ENCODE measurements around the gene ENHO.

The ENHO gene

DNA sequence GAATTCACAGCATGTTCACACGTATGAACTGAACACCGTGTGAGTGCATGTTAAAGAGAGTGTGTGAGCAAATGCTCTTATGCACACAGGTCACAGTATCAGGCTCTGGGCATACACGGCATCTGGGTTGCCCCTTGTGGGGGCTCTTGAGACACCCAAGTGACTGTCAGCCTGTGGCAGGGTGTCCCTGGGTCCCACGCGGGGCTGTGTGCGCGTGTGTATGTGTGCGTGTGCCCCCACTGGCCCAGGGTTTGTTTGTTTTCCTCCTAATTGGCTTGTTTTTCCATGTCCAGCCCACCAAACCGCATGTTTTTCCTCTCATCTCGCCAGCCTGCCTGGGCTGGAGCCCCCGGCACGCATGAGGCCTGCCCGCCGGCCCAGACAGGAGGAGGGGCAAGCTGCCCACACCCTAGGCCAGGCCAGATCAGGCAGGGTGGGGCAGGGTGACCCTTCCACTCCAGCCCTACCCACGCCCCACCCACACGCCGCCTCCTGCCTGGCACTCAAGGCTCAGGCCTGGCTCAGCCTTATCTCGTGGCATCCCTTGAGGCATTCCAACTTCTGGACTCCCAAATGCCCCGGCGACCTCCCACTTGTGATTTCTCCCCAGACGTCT lies 37.9 kb upstream of the ENHO start:
- ATAC-seq (replicated peaks; ENCODE audit: extremely low read depth, poor library complexity, severe bottlenecking) = no peak

DNA sequence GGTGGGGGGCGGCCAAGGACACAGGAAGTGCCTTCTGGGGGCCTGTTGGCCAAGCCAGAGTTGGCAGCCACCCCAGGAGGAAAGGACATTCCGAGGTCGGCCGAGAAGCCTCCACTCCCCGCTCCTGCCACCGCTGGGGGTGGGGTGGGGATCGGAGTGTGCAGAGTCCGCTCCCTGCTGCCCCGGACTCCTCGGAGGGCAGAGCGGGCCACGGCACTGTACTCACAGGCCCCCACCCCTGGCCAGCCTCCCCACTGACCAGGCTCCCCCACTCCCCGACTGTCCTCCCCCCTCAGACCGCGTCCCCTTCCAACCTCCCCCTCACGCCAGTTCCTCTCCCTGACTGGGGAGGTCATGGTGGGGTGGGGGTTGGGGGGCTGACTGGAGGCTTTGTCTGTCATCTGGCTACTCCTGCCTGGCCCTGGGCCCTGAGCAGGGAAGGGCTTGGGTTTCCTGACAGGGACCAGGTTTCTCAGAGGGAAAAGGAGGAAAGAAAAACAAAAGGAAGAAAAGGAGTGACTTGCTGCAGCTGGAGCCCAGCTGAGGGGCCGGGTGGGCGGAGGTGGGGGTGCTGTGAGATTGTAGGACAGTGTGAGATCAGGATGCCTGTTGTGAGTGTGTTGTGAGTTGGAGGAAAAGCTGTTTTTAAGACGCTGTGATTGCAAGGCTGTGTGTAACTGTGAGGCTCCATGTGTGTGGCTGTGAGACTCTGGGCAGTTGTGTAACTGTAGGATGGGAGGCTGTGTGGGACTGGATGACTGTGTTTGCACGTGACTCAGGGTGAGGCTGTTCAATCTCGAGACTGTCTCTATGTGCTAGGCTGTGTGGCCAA lies 37.0 kb upstream of the ENHO start:
- ATAC-seq (replicated peaks; ENCODE audit: extremely low read depth, poor library complexity, severe bottlenecking) (no peak), DNase-seq (ENCODE audit: low spot score in 2 of 2) (no peak)
- Mint-ChIP-seq H3K27ac (ENCODE audit: low read depth) (no peak overlapping the region), H3K36me3 (ENCODE audit: insufficient read depth) (no peaks in the 10 kb centered on the region), H3K27me3 (peaks cover 69% of the 10 kb centered on the region), H3K4me3 (no peak overlapping the region), H3K4me1 (no peaks in the 10 kb centered on the region), H3K9me3 (no peaks in the 10 kb centered on the region)

More for the DNA sequence above, 37.9 kb upstream of the ENHO start:
- no peak overlapping the region for H3K4me3 Mint-ChIP-seq
- no peaks in the 10 kb centered on the region for H3K9me3 Mint-ChIP-seq
- no peaks in the 10 kb centered on the region for H3K36me3 Mint-ChIP-seq (ENCODE audit: insufficient read depth)
- no peaks in the 10 kb centered on the region for H3K4me1 Mint-ChIP-seq
- H3K27me3 Mint-ChIP-seq = peaks cover 73% of the 10 kb centered on the region
- no peak for DNase-seq (ENCODE audit: low spot score in 2 of 2)
- H3K27ac Mint-ChIP-seq (ENCODE audit: low read depth) = no peak overlapping the region

DNA sequence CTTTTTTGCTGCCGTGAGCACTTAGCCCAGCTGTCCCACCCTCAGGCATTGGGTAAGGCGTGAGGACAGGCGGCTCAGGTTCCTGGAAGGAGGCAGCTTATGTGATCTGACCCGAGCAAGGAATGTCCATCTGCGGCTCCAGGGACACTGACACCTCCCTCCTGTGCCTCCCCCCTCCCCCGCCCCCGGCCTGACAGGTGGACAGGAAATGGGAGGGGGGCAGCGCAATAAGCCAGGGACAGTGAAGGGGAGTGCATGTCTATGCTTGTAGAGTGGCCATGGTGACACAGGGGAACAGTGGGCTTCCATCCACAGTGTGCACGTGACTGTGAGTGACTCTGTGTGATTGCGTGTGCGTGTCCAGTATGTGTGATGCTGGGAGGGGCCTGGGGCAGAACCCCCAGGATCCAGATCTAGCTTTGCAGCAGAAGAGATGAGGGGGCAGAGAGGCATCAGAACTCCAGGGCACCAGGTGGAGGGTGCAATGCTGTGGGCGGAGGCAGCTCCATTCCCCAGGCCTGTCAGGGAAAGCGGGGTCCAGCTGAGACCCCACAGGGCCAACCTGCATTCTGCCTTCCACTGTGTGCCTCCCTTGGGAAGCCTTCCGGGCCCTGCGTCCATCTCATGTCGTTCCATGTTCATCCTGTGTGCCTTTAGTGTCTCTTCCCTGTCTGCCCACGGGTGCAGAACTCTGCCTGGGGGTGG lies 36.3 kb upstream of the ENHO start:
- no peak for ATAC-seq (replicated peaks; ENCODE audit: extremely low read depth, poor library complexity, severe bottlenecking)
- DNase-seq (ENCODE audit: low spot score in 2 of 2) = no peak
- Mint-ChIP-seq H3K27me3 (peaks cover 69% of the 10 kb centered on the region), H3K27ac (ENCODE audit: low read depth) (no peak overlapping the region), H3K9me3 (no peaks in the 10 kb centered on the region), H3K4me3 (no peak overlapping the region), H3K36me3 (ENCODE audit: insufficient read depth) (no peaks in the 10 kb centered on the region), H3K4me1 (no peaks in the 10 kb centered on the region)

DNA sequence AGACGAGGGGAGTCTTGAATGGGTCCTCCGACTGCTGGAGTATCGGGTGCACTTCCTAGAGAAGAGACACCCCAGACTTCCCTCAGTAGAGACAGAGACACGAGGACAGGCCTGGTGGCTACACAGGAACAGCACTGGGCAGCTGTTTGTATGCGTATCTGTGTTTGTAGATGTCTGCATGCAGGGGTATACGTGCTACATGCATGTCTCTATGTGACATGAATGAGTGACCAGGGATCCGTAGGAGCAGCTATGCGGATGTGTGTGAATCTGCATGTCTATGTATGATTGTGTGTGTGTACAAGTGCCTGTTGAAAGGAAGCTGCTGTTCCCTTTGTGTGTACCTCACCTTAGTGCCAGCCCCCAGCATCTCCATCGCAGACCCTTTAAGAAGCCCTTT lies 35.6 kb upstream of the ENHO start:
- H3K36me3 Mint-ChIP-seq (ENCODE audit: insufficient read depth) = no peaks in the 10 kb centered on the region
- H3K4me1 Mint-ChIP-seq = no peaks in the 10 kb centered on the region
- H3K4me3 Mint-ChIP-seq = no peak overlapping the region
- no peaks in the 10 kb centered on the region for H3K9me3 Mint-ChIP-seq
- peaks cover 63% of the 10 kb centered on the region for H3K27me3 Mint-ChIP-seq
- DNase-seq (ENCODE audit: low spot score in 2 of 2) = no peak
- no peak for ATAC-seq (replicated peaks; ENCODE audit: extremely low read depth, poor library complexity, severe bottlenecking)
- H3K27ac Mint-ChIP-seq (ENCODE audit: low read depth) = no peak overlapping the region

DNA sequence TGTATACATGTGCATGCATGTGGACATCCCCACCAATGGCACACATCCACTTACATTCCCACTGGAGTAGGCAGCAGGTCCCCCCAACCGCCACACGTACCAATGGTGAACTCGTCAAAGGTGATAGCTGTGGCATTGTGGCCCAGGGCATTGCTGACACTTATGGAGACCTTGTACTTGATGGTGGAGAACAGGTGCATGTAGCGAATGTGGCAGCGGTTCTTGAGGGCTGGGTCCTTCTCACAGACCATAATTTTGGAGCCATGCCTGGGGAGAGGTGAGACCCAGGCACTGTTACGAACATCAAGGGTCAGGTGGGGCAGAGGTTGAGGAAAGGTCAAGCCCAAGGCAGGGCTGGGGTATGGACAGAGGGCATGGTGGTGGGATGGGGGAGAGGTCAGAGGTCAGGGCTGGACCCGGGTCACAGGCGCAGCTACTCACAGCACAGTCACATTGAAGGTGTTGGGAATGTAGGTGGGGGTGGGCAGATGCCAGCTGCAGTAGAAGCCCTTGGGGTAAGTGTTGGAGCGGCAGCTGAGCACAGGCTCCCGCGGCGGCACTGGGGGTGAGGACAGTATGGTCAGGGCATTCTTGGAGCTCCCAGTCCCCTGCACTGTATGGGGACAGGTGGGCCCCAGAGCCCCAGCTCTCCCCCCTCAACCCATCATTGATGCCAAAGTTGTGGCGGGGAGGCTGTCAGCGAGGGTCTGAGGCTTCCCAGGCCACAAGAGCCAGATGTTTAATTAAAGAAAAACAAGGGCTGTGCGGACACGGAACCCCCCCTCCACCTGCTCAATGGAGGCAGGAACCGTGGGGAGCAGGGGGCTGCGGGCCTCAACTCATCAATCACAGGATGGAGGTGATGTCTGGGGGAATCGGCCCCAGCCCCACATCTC lies 34.9 kb upstream of the ENHO start:
- Mint-ChIP-seq H3K9me3 (no peaks in the 10 kb centered on the region), H3K27me3 (peaks cover 57% of the 10 kb centered on the region), H3K4me3 (no peak overlapping the region), H3K36me3 (ENCODE audit: insufficient read depth) (no peaks in the 10 kb centered on the region), H3K4me1 (no peaks in the 10 kb centered on the region), H3K27ac (ENCODE audit: low read depth) (no peak overlapping the region)
- DNase-seq (ENCODE audit: low spot score in 2 of 2) (no peak), ATAC-seq (replicated peaks; ENCODE audit: extremely low read depth, poor library complexity, severe bottlenecking) (no peak)

DNA sequence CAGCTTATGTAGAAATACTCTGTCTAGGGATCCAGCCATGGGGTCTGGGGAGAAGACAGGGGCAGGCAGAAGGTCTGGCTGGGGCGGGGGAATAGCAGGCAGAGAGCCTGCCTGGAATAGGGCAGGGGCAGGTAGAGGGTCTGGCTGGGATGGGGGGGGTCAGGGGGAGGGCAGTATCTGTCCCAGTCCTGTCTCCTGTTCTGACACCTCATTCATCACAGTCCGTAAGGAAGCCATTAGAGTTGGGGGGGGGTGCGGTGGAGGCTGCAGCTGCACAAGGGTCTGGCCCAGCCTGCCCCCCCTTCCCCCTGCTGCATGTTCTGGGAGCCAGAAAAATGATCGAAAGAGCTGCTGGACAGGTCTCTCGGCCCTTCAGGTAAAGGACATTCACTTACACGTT lies 34.2 kb upstream of the ENHO start:
- ATAC-seq (replicated peaks; ENCODE audit: extremely low read depth, poor library complexity, severe bottlenecking) (no peak), DNase-seq (ENCODE audit: low spot score in 2 of 2) (no peak)
- Mint-ChIP-seq H3K36me3 (ENCODE audit: insufficient read depth) (no peaks in the 10 kb centered on the region), H3K27me3 (peaks cover 59% of the 10 kb centered on the region), H3K27ac (ENCODE audit: low read depth) (no peak overlapping the region), H3K4me3 (no peak overlapping the region), H3K4me1 (no peaks in the 10 kb centered on the region), H3K9me3 (no peaks in the 10 kb centered on the region)

DNA sequence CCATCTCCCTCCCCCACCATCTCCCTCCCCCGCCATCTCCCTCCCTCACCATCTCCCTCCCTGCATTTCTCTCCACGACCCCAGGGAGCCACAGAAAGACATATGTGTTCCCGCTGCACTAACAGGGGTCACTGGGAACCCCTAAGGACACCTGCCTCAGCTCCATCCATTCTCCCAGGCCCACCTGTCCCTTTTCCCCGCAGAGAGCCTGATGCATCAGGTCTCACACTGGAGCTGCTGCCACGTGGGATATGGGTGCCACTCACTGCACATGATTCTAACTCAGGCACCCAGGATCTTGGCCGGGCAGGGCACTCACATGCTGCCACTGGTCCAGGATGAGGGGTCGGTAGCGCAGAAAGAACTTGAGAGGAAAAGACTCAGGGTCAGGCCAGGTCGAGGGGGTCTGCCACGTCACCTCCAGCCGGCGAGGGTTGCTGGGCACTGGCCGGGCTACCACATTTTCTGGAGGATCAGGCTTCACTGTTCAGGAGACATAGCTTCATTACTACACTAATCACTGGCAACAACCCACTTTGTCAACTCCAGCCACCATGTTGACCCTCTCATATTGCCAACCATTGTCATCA lies 33.2 kb upstream of the ENHO start:
- DNase-seq (ENCODE audit: low spot score in 2 of 2) (no peak), ATAC-seq (replicated peaks; ENCODE audit: extremely low read depth, poor library complexity, severe bottlenecking) (no peak)
- H3K9me3 Mint-ChIP-seq = no peaks in the 10 kb centered on the region
- no peak overlapping the region for H3K4me3 Mint-ChIP-seq
- no peak overlapping the region for H3K27ac Mint-ChIP-seq (ENCODE audit: low read depth)
- peaks cover 59% of the 10 kb centered on the region for H3K27me3 Mint-ChIP-seq
- H3K4me1 Mint-ChIP-seq = no peaks in the 10 kb centered on the region
- H3K36me3 Mint-ChIP-seq (ENCODE audit: insufficient read depth) = no peaks in the 10 kb centered on the region

DNA sequence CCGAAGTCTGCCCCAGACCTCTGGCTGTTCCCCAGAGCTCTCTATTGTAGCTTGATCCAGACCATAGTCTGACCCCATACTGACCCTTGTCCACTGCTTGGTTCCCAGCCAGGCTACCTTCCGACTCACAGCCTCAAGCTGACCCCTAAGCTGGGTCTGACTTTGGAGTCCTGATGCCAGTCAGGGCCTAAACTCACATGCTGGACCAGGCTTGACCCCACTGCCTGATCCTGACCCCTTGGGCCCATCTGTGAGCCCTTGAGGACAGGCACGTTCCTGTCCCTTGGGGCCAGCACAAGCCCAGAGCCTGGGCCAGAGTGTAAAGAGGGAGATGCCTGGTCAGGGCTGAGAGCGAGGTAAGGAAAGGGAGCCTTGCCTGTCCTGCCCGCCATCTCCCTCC lies 32.7 kb upstream of the ENHO start:
- H3K4me3 Mint-ChIP-seq = no peak overlapping the region
- ATAC-seq (replicated peaks; ENCODE audit: extremely low read depth, poor library complexity, severe bottlenecking) (no peak), DNase-seq (ENCODE audit: low spot score in 2 of 2) (no peak)
- H3K36me3 Mint-ChIP-seq (ENCODE audit: insufficient read depth) = no peaks in the 10 kb centered on the region
- peaks cover 58% of the 10 kb centered on the region for H3K27me3 Mint-ChIP-seq
- no peak overlapping the region for H3K27ac Mint-ChIP-seq (ENCODE audit: low read depth)
- H3K9me3 Mint-ChIP-seq = no peaks in the 10 kb centered on the region
- no peaks in the 10 kb centered on the region for H3K4me1 Mint-ChIP-seq

DNA sequence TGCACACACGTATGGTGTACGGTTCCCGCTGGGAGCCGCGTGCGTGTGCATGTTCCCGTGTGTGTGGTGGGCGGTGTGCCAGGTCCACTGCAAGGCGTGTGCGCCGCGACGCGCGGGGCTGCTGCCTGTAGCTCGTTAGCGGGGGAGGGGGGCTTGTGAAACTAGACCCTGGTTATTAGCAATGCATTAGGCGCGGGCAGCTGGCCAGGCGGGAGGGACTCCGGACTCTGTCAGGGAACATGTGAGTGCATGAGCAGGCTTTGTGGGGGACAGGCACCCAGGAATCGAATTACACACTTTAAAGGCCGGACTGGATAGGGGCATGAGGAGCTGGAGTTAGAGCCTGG lies 32.2 kb upstream of the ENHO start:
- Mint-ChIP-seq H3K9me3 (no peaks in the 10 kb centered on the region), H3K36me3 (ENCODE audit: insufficient read depth) (no peaks in the 10 kb centered on the region), H3K4me3 (no peak overlapping the region), H3K4me1 (no peaks in the 10 kb centered on the region), H3K27me3 (peaks cover 52% of the 10 kb centered on the region), H3K27ac (ENCODE audit: low read depth) (peak overlapping the region; percentile 3)
- ATAC-seq (replicated peaks; ENCODE audit: extremely low read depth, poor library complexity, severe bottlenecking) (no peak), DNase-seq (ENCODE audit: low spot score in 2 of 2) (no peak)

DNA sequence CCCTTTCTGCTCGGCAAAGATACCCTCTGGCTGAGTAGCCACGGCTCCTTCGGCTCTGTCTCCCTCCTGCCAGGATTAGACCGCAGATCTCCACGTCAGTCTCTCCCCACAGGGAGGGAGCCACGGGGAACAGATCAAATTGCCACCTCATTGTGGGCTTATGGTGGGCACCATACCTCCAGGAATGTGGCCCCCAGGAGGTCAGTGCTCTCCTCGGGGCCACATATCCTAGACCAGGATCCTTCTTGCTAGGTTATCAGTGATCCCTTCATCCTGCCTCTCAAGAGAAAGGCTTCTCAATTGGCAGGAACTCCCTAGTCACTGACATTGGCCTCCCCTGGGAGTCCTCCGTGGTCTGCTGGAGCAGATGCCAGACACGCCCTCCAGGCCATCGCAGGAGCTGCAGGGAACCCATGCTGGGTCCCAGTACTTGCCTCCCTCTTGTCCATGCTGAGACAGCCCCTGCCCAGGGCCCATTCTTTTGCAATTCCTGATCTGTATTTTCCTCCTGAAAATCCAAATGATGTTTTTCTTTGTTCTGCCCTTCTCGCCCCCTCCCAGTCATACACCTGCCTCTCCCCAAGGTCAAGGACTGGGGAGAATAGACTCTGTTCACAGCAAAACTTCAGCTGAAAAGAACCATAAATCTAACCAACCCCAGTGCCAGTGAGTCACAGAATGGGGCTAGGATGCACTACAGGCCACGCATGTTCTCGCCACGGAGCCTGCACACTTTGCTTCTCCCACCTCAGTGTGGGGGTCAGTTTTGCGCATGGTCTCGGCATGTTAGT lies 31.6 kb upstream of the ENHO start:
- Mint-ChIP-seq H3K27me3 (peaks cover 47% of the 10 kb centered on the region), H3K9me3 (no peaks in the 10 kb centered on the region), H3K4me1 (no peaks in the 10 kb centered on the region), H3K36me3 (ENCODE audit: insufficient read depth) (no peaks in the 10 kb centered on the region), H3K27ac (ENCODE audit: low read depth) (peak overlapping the region; percentile 3), H3K4me3 (no peak overlapping the region)
- DNase-seq (ENCODE audit: low spot score in 2 of 2) = no peak
- ATAC-seq (replicated peaks; ENCODE audit: extremely low read depth, poor library complexity, severe bottlenecking) = no peak

DNA sequence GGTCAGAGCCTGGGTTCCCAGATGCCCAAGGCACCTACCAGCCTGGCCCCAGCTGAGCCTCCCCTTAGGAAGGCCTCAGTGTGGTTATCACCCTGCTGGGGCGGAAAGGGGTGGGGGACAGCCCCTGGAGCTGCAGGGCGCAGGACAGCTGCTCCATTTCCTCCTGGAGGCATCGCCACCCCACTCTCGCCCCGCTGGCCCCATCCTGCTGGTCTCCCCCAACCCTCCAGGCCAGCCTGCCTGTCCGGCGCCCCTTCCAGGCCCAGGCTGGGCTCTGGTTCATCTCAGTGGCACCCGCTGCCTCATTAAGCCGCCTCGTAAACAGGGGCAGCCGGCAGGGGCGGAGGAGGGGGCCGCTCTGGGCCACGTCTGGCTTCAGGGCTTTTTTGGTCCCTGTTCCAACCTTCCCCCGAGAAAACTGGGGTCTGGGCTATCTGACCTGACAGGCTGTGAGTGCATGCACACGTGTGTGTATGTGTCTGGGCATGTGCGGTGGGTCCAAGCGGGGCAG lies 30.8 kb upstream of the ENHO start:
- DNase-seq (ENCODE audit: low spot score in 2 of 2) (no peak), ATAC-seq (replicated peaks; ENCODE audit: extremely low read depth, poor library complexity, severe bottlenecking) (no peak)
- H3K27me3 Mint-ChIP-seq = peaks cover 39% of the 10 kb centered on the region
- no peak overlapping the region for H3K27ac Mint-ChIP-seq (ENCODE audit: low read depth)
- H3K4me3 Mint-ChIP-seq = no peak overlapping the region
- no peaks in the 10 kb centered on the region for H3K4me1 Mint-ChIP-seq
- no peaks in the 10 kb centered on the region for H3K9me3 Mint-ChIP-seq
- H3K36me3 Mint-ChIP-seq (ENCODE audit: insufficient read depth) = no peaks in the 10 kb centered on the region
